Suprapubic skin (tissue), 3 donors: ENCODE data around the gene WIF1.

Experiments
- POLR2AphosphoS5 ChIP-seq, 3 donors: sonication (generic); formaldehyde crosslinking; IDR thresholded peaks; one replicate each; pipeline ENCODE4 v1.6.1; 2017; ENCODE audit warnings: antibody characterized with exemption in 3 of 3
- TF ChIP-seq, protein P1 (sequence below), 2 donors: fragments of 200-600 bp in 1 of 2; fragments of 450-650 bp in 1 of 2; sonication (generic) in 1 of 2; IDR thresholded peaks; one replicate each; pipeline ENCODE4 v1.5.1; 2016 to 2019; ENCODE audit warnings: antibody characterized with exemption in 2 of 2, mild to moderate bottlenecking in 1 of 2, moderate library complexity in 1 of 2

DNA sequence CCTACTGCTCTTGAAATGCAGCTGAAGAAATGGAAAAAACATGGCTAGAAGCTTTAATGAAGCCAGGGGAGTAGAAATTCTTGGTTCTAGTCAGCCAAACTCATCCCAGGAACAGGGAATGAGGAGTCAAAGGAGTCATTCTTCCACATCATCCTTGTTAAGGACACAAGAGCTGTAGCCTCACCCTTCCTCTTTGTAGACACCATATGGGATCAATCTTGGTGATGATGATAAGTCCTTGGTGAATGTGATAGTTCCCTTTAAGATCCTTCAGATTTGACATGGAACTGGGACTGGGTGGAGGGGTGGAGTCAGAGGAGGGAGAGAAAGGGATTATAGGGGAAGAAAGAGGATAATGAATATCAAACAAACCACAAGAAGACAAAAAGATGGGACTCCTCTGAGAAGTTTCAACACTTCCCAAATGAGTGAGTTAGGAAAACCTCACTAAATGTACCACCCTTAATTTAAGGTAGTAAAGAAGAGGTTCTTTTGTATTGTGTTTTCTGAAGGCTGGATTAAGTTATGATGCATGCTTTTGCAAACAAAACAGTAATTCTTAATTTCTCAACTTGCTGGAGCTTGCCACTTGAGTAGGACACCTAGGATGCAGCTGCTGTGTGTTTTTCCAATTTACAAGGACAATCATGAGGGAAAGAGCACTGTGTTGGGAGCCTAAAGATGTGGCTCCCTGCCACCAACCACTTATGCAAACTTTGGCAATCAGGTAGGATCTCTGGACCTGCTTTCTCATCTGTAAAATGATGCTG, 104.0 kb downstream of the WIF1 start:
- TF ChIP-seq, protein P1, sequence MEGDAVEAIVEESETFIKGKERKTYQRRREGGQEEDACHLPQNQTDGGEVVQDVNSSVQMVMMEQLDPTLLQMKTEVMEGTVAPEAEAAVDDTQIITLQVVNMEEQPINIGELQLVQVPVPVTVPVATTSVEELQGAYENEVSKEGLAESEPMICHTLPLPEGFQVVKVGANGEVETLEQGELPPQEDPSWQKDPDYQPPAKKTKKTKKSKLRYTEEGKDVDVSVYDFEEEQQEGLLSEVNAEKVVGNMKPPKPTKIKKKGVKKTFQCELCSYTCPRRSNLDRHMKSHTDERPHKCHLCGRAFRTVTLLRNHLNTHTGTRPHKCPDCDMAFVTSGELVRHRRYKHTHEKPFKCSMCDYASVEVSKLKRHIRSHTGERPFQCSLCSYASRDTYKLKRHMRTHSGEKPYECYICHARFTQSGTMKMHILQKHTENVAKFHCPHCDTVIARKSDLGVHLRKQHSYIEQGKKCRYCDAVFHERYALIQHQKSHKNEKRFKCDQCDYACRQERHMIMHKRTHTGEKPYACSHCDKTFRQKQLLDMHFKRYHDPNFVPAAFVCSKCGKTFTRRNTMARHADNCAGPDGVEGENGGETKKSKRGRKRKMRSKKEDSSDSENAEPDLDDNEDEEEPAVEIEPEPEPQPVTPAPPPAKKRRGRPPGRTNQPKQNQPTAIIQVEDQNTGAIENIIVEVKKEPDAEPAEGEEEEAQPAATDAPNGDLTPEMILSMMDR (IDR thresholded peaks at IDR 0.05): no peak
- no peak for TF ChIP-seq POLR2AphosphoS5 (IDR thresholded peaks at IDR 0.05)
